ENCODE results near the gene PBX3.

GRCh38 chr9:125705893-125706292 is 41.3 kb upstream of the PBX3 start:
- no peak for TF ChIP-seq ZNF274 (IDR thresholded peaks at IDR 0.05; ENCODE audit: low read depth, low read length)
- no peak for TF ChIP-seq YY1 (IDR thresholded peaks at IDR 0.05; ENCODE audit: insufficient read depth, insufficient read length)

Data from NT2/D1 (cell line).